HG03095 (cell line): ENCODE measurements around the gene CEBPZOS.
"Not testable (repeated sequence)": the region's sequence is repeated elsewhere in the genome, so short reads cannot be mapped to it uniquely, and the experiment has no call there.

Source experiments
- ATAC-seq: cut with Tn5 transposase; IDR thresholded peaks from one replicate; pipeline ENCODE4 v1.9.1; 2021; ENCODE audit warnings: moderate library complexity; ENCODE audit not compliant: unreplicated experiment

The CEBPZOS gene

GRCh38 chr2:37190290-37190689 is 6.0 kb upstream of the CEBPZOS start:
- ATAC-seq = no peak

GRCh38 chr2:37191253-37191652 is 5.0 kb upstream of the CEBPZOS start:
- ATAC-seq = no peak

- ATAC-seq = no peak
Measured at GRCh38 chr2:37191747-37192146, 4.5 kb upstream of the CEBPZOS start.

GRCh38 chr2:37192551-37192950 is 3.7 kb upstream of the CEBPZOS start:
- no peak for ATAC-seq

GRCh38 chr2:37195862-37196319 is 405 bp upstream of the CEBPZOS start:
- ATAC-seq = not testable (repeated sequence)

- ATAC-seq = no peak
Measured at GRCh38 chr2:37198681-37199065, 2.4 kb downstream of the CEBPZOS start.

- no peak for ATAC-seq
Measured at GRCh38 chr2:37201208-37201607, 4.9 kb downstream of the CEBPZOS start.

- ATAC-seq = no peak
Measured at GRCh38 chr2:37201766-37202165, 5.5 kb downstream of the CEBPZOS start.

GRCh38 chr2:37203708-37204107 is 7.4 kb downstream of the CEBPZOS start:
- ATAC-seq = no peak

- not testable (repeated sequence) for ATAC-seq
Measured at GRCh38 chr2:37205071-37205661, 8.9 kb downstream of the CEBPZOS start.

- no peak for ATAC-seq
Measured at GRCh38 chr2:37205689-37206341, 9.5 kb downstream of the CEBPZOS start.

- not testable (repeated sequence) for ATAC-seq
Measured at GRCh38 chr2:37206760-37207159, 10.5 kb downstream of the CEBPZOS start.

- ATAC-seq = no peak
Measured at GRCh38 chr2:37211212-37211611, 14.9 kb downstream of the CEBPZOS start.

GRCh38 chr2:37211939-37212338 is 15.6 kb downstream of the CEBPZOS start:
- ATAC-seq = no peak

- no peak for ATAC-seq
Measured at GRCh38 chr2:37215250-37215649, 19.0 kb downstream of the CEBPZOS start.

GRCh38 chr2:37219046-37219445 is 22.8 kb downstream of the CEBPZOS start:
- no peak for ATAC-seq

GRCh38 chr2:37223131-37223530 is 26.8 kb downstream of the CEBPZOS start:
- no peak for ATAC-seq

- ATAC-seq = no peak
Measured at GRCh38 chr2:37224063-37224462, 27.8 kb downstream of the CEBPZOS start.

GRCh38 chr2:37225129-37225528 is 28.8 kb downstream of the CEBPZOS start:
- not testable (repeated sequence) for ATAC-seq

GRCh38 chr2:37226863-37227262 is 30.6 kb downstream of the CEBPZOS start:
- no peak for ATAC-seq

- ATAC-seq = no peak
Measured at GRCh38 chr2:37228788-37229187, 32.5 kb downstream of the CEBPZOS start.

GRCh38 chr2:37230581-37230980 is 34.3 kb downstream of the CEBPZOS start:
- ATAC-seq = no peak
